KMS-11 (cell line): ENCODE data around the gene GLIS1.

Experiments used
- H2AFZ ChIP-seq: fragments of 200-600 bp; sonication (generic); 2 replicates; pipeline ENCODE4 v1.6.1; 2016; ENCODE audit warnings: antibody characterized with exemption, mixed run types, low read depth
- H3K27ac ChIP-seq: fragments of 200-600 bp; sonication (generic); 2 replicates; pipeline ENCODE4 v1.6.1; 2016; ENCODE audit warnings: mild to moderate bottlenecking, mixed run types
- H3K27me3 ChIP-seq: fragments of 200-600 bp; sonication (generic); 2 replicates; pipeline ENCODE4 v1.6.1; 2017; ENCODE audit warnings: mild to moderate bottlenecking, low read depth, mixed run types, moderate library complexity; ENCODE audit not compliant: insufficient read depth
- H3K36me3 ChIP-seq: fragments of 200-600 bp; sonication (generic); 2 replicates; pipeline ENCODE4 v1.6.1; 2017; ENCODE audit warnings: mild to moderate bottlenecking, mixed run types; ENCODE audit not compliant: insufficient read depth
- H3K4me1 ChIP-seq: fragments of 200-600 bp; sonication (generic); 2 replicates; pipeline ENCODE4 v1.6.1; 2016; ENCODE audit warnings: mild to moderate bottlenecking, low read depth, mixed run types; ENCODE audit not compliant: poor library complexity, severe bottlenecking
- H3K4me2 ChIP-seq: fragments of 200-600 bp; sonication (generic); 2 replicates; pipeline ENCODE4 v1.7.0; 2016; ENCODE audit warnings: mild to moderate bottlenecking, mixed run types
- H3K4me3 ChIP-seq: fragments of 200-600 bp; sonication (generic); IDR thresholded peaks from 2 replicates; pipeline ENCODE4 v1.6.1; 2017; ENCODE audit warnings: low read depth, low read length, mixed read lengths; ENCODE audit not compliant: insufficient read depth
- H3K79me2 ChIP-seq: fragments of 200-600 bp; sonication (generic); 2 replicates; pipeline ENCODE4 v1.6.1; 2016; ENCODE audit warnings: low read depth, mixed run types; ENCODE audit not compliant: insufficient read depth
- H3K9ac ChIP-seq: fragments of 200-600 bp; sonication (generic); 2 replicates; pipeline ENCODE4 v1.6.1; 2016; ENCODE audit warnings: mild to moderate bottlenecking, mixed run types
- H4K20me1 ChIP-seq: fragments of 200-600 bp; sonication (generic); 2 replicates; pipeline ENCODE4 v1.6.1; 2016; ENCODE audit warnings: mild to moderate bottlenecking, mixed run types; ENCODE audit not compliant: insufficient read depth
- TF ChIP-seq, protein P1 (sequence below): fragments of 200-600 bp; sonication (generic); conservative IDR thresholded peaks from 2 replicates; pipeline ENCODE4 v1.6.1; 2017; ENCODE audit warnings: low read depth, mild to moderate bottlenecking, antibody characterized with exemption, low read length, moderate library complexity, mixed read lengths

GLIS1 gene

GRCh38 chr1:53672785-53673184 lies 66.2 kb downstream of the GLIS1 start:
- peaks cover 5% of the 10 kb centered on the region for H3K4me1 ChIP-seq
- no peak overlapping the region for H3K4me3 ChIP-seq
- TF ChIP-seq, protein P1, sequence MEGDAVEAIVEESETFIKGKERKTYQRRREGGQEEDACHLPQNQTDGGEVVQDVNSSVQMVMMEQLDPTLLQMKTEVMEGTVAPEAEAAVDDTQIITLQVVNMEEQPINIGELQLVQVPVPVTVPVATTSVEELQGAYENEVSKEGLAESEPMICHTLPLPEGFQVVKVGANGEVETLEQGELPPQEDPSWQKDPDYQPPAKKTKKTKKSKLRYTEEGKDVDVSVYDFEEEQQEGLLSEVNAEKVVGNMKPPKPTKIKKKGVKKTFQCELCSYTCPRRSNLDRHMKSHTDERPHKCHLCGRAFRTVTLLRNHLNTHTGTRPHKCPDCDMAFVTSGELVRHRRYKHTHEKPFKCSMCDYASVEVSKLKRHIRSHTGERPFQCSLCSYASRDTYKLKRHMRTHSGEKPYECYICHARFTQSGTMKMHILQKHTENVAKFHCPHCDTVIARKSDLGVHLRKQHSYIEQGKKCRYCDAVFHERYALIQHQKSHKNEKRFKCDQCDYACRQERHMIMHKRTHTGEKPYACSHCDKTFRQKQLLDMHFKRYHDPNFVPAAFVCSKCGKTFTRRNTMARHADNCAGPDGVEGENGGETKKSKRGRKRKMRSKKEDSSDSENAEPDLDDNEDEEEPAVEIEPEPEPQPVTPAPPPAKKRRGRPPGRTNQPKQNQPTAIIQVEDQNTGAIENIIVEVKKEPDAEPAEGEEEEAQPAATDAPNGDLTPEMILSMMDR, result no peak
- no peaks in the 10 kb centered on the region for H3K27me3 ChIP-seq
- H3K4me2 ChIP-seq, result no peak overlapping the region
- no peaks in the 10 kb centered on the region for H4K20me1 ChIP-seq
- H3K9ac ChIP-seq, result no peak overlapping the region
- H3K27ac ChIP-seq, result no peak overlapping the region
- H3K36me3 ChIP-seq, result no peaks in the 10 kb centered on the region
- H3K79me2 ChIP-seq, result no peaks in the 10 kb centered on the region
- no peak overlapping the region for H2AFZ ChIP-seq

- Histone ChIP-seq H3K27me3 (no peaks in the 10 kb centered on the region), H3K79me2 (no peaks in the 10 kb centered on the region), H3K4me2 (no peak overlapping the region), H3K4me1 (peaks cover 3% of the 10 kb centered on the region), H4K20me1 (no peaks in the 10 kb centered on the region), H3K36me3 (no peaks in the 10 kb centered on the region), H3K9ac (no peak overlapping the region), H3K4me3 (no peak overlapping the region), H3K27ac (no peak overlapping the region), H2AFZ (no peak overlapping the region)
- TF ChIP-seq, protein P1, result no peak
Measured at GRCh38 chr1:53672243-53672642, 66.7 kb downstream of the GLIS1 start.

DNA sequence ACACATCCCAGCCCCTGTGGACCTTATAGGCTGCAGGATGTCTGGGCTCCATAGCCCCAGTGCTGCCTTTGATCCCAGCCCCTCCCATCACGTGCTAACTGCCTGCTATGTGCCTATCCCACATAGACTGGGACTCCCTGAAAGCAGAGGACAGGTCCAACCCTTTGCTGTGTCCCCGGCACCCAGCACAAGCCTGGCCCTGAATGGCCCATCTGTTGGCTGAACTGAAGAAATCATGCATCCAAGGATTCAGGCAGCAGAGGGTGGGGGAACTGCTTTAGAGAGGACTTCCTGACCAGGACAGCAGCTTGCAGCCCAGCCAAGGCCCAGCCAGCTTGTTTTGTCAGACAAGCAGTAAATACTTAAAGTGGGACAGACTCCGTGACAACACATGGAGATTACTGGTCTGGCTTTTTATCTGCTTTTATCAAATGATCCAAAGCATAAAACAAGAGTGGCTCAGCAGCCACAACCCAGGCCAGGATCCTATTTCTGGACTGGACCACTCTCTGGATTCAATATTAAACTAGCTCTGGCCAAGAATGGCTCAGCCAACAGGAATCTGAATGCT lies 69.3 kb downstream of the GLIS1 start:
- TF ChIP-seq, protein P1, result no peak
- no peaks in the 10 kb centered on the region for H3K36me3 ChIP-seq
- H4K20me1 ChIP-seq, result no peaks in the 10 kb centered on the region
- H3K27ac ChIP-seq, result no peak overlapping the region
- no peak overlapping the region for H2AFZ ChIP-seq
- no peak overlapping the region for H3K9ac ChIP-seq
- no peak overlapping the region for H3K4me2 ChIP-seq
- H3K4me1 ChIP-seq, result no peaks in the 10 kb centered on the region
- no peaks in the 10 kb centered on the region for H3K79me2 ChIP-seq
- H3K4me3 ChIP-seq, result no peak overlapping the region
- H3K27me3 ChIP-seq, result no peaks in the 10 kb centered on the region

DNA sequence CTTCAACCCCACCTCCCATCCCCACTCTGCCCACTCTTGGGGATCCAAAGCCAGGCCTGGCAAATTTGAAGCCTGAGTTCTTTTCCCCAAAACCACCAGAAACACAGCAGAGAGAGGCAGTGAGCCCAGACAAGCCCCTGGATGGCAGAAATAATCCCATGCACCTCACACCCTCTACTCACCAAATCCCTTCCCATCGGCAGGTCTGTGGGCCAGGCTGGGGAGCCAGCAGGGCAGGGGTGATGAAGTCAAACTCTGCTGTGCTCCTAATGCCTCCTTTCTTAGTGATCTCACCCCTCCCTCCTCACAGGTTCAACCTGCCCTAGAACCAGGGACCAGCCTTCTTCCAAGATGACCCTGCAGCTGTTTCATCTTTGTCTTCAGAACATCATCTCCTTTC lies 72.4 kb downstream of the GLIS1 start:
- Histone ChIP-seq H3K4me2 (no peak overlapping the region), H3K36me3 (no peaks in the 10 kb centered on the region), H3K27me3 (no peaks in the 10 kb centered on the region), H4K20me1 (no peaks in the 10 kb centered on the region), H3K4me3 (no peak overlapping the region), H3K27ac (no peak overlapping the region), H2AFZ (no peak overlapping the region), H3K79me2 (no peaks in the 10 kb centered on the region), H3K9ac (no peak overlapping the region), H3K4me1 (no peaks in the 10 kb centered on the region)
- TF ChIP-seq, protein P1, result no peak
